Fibroblast of skin of right quadriceps (primary cell): Measurements from ENCODE around the gene FAM222B.
"Not testable (repeated sequence)": the region's sequence is repeated elsewhere in the genome, so short reads cannot be mapped to it uniquely, and the experiment has no call there.

ENCODE experiments used
- DNase-seq: peaks from one replicate; pipeline ENCODE4 v3.0.0-alpha.2; 2013

FAM222B gene, protein sequence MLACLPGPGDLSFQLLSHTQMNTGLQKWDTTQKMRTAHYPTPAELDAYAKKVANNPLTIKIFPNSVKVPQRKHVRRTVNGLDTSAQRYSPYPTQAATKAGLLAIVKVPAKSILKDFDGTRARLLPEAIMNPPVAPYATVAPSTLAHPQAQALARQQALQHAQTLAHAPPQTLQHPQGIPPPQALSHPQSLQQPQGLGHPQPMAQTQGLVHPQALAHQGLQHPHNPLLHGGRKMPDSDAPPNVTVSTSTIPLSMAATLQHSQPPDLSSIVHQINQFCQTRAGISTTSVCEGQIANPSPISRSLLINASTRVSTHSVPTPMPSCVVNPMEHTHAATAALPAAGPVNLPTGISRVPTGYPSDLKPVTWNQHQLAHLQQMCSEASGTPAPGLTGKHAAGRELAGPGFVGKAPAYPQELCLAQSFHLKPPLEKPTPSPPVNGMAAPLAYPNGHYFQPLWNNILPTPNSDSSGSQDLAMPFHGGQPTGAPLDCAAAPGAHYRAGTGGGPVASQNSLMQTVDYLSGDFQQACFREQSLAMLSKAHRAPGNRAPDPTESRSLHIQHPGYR

DNA sequence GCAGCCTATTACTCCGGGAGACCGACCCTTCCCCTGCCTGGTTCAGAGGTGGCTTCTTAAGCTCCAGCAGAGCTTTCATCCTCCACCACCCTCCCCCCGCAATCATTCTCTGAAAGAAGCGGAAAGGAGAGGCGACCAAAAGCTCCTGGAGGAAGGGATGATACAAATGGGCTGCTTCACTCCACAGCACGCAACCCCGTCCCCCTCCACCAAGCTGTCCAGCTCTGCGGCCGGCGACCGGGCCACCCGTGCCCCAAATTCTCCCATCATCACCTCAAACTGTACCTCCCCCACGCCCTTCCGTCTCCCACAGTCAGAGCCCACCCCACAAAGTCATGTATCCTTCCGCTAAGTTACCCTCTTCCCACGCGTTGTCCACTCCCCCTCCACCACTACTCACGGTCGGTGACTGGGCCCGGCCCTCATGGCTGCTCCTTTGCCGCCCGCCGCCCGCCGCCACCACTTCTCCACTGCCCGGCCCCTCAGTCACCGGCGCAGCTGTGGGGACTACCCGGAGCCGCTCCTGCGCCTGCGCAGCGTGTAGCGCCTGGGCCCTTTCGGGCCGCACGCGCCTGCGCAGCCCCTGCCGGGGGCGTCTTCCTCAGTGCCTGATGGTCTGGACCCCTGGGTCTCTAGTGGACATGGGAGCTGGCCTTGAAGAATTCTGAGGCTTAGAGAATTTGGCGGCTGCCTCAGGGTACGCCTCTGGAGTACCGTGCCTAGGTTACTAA, at the start of gene FAM222B:
Gene FAM222B, minus strand, starts transcription at position 509 of the 731 bp plus-strand sequence. CDS start 76,123 bp downstream, outside the sequence.
- DNase-seq: peak; percentile 81

DNA sequence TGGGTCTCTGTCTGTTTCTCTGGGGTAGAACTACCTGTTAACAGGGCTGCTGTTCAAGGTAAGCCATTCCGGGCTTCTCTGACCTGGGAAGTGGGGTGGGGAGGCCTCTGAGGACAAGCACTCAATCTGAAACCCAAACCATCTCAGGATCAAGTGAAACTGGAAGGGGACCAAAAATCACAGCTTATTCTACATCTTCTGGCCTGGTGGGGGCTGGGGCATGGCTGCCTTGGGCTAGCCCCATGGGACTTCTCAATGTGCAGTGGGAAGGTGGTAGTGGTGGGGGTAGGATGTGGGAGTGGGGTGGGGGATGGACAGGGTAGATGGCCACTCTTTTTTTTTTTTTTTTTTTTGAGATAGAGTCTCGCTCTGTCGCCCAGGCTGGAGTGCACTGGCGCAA, 49.4 kb upstream of the FAM222B start:
- DNase-seq: no peak

GRCh38 chr17:28891201-28891600, 48.6 kb upstream of the FAM222B start:
- DNase-seq: no peak

DNA sequence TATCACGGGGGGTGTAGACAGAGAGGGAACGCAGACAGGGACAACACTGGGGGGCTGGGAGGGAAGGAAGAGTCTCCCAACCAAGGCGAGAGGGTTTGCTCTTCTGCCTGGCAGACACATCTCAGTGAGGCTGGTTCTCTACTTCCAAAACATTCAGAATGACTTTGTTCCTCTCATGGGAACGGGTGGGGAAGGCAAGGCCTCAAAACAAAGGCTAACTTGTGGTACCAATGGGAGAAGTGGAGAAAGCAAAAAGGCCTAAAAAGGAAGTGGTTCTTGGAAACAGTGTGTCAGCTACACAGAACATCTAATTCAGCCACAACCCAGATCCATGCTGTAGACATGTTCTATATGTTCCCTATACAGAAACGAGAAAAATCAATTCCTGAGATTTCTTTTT, 47.4 kb upstream of the FAM222B start:
- no peak for DNase-seq

DNA sequence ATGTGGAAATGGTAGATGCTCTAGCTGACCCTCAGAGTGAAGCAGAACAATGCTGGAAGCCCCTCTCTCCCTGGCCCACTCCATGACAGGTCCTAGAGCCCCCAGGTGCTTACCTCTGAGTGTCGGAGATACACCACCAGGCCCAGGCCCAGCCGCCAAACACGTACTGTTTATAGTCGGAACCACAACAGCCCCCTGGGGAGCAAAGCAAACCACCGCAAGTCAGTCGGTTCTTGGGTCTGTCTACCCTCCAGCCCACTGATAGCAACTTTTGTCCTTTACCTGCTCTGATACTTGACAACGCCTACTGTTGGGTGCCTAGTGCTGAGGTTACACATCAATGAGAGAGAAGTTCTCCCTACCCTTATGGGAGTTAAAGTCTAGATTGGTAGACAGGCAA, 46.2 kb upstream of the FAM222B start:
- no peak for DNase-seq

- DNase-seq: no peak
Observed at GRCh38 chr17:28887871-28888471, 45.4 kb upstream of the FAM222B start.

DNA sequence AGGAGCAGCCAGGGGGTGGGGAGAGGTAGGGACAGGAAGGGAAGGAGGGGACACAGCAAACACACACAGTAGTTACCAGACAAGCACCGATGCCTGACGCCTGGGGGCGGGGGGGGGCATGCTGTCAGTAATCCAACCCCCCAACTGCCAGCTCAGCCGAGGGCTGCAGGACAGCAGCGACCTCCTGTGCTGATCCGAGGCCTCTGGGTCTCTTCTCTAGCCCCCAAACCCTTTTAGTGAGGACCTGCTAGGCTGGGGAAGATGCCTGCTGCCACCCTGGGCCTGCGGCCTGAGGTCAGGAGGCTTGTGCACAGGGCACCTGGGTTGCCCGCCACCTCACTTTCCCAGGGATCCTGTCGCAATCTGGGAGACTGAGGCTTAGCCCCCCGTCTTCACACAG, 43.4 kb upstream of the FAM222B start:
- DNase-seq: no peak

GRCh38 chr17:28885363-28885762, 42.8 kb upstream of the FAM222B start:
- no peak for DNase-seq

DNA sequence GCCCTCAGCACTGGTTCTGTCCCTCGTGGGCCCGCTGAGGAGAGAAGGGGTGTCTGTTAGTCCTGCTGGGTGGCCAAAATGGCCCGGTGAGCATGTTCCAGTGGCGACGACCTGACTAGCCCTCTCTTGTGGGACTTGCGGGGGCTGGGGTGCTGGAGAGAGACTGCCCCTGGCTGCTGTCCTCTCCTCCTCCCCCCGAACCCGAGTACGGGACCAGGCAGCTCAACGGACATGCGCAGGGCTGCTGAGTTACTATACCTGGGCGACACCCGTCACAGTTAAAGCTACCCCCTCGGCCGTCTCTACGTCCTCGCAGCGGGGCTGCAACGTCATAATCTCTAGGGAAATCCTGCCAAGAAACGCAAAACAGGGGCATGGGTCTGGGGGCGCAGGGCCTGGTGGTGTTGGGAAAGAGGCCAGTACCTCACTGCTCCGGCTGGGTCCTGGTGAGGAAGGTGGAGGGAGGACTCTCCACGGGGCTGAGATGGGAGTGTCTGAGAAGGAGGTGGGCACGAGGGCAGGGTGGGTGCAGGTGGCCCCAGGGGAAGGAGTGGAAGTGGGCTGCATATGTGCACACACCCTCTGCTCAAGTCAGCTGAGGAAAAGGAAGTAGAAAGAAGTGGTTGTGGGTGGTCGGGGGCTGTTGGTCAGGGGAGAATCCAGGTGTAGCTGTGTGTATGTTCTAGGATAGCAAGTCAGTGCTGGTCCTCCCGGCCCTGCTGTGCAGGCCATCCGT, 41.5 kb upstream of the FAM222B start:
- no peak for DNase-seq

GRCh38 chr17:28882154-28882895, 39.7 kb upstream of the FAM222B start:
- no peak for DNase-seq

- no peak for DNase-seq
Observed at GRCh38 chr17:28881533-28882056, 39.0 kb upstream of the FAM222B start.

DNA sequence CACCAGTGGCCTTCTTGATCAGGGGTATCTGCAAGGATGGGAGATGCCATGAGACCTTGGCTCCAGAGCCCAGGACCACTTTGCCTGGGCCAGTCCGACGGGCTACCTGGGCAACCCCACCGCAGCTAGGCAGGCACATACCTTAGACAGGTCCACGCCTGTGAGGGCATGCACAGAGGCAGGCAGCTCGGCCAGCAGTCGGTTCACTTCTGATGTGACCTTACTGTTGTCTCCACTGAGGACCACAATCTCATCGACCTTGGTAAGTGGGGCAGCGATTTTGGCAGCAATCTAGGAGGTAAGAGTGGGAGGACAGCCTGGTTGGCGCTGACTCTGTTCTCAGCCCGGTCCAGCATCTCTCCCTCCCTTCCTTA, 38.0 kb upstream of the FAM222B start:
- no peak for DNase-seq

DNA sequence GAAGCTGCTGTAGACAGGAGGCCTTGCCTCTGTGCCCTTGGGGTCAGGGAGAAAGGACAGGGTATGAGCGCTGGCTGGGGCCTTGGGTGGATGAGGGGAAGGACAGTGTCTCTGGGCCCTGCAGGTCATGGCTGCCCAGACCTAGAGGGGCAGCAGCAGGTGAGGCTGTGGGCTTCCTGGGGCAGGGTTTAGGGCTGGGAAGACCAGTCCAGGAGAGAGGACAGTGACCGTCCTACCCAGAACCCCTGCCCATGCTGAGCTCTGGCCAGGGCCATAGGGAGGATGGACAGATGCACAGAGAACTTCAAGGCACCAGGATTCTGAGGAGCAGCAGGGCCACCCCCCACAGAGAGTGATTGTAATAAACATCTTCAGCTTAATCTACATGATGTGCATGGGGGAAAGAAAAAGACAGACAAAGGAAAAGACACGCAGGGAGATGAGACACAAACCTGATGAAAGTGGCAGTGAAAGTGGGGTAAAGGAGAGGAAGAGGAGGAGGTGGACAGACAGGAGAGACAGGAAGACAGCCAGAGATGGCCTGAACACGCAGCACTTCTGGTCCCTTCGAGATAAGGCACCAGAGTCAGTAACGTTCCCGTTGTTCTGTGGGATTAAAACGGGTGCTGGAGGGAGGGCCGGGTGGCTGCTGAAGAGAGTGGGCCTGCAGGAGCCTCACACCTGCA, 37.4 kb upstream of the FAM222B start:
- no peak for DNase-seq

DNA sequence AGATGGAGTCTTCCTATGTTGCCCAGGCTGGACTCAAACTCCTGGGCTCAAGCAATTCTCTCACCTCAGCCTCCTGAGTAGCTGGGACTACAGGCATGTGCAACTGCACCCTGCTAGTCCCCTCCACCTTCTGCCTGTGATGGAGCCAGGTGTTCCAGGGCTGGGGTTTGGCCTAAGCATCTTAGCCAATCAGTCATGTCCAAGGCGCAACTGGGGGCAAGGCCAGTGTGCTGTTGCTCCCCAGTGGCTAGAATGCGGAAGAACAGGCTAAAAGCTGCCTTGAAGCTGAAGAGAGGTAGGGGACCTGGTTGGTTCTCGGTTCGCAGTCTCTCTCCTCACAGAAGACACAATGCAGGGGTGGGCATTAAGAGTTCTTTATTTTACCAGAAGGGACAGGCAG, 36.4 kb upstream of the FAM222B start:
- DNase-seq: peak; percentile 16

- no peak for DNase-seq
Observed at GRCh38 chr17:28878158-28878910, 35.7 kb upstream of the FAM222B start.

- DNase-seq: not testable (repeated sequence)
Observed at GRCh38 chr17:28877150-28877711, 34.6 kb upstream of the FAM222B start.

- DNase-seq: no peak
Observed at GRCh38 chr17:28875848-28876550, 33.4 kb upstream of the FAM222B start.

GRCh38 chr17:28874750-28875149, 32.2 kb upstream of the FAM222B start:
- no peak for DNase-seq

DNA sequence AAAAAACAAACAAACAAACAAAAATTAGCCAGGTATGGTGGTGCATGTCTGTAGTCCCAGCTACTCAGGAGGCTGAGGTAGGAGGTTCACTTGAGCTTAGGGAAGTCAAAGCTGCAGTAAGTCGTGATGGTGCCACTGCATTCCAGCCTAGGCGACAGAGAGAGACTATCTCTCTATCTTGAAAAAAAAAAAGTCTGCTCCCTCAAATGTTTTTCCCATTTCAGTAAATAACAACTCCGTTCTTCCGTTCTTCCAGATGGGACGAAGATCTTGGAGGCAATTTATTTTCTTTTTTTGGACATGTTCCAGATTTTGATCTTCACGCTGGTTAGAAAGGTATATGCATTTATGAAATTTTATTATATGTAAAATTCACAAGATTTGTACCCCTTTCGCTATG, 31.2 kb upstream of the FAM222B start:
- no peak for DNase-seq
